ENCODE results near the gene STAG1.
"Not testable (repeated sequence)": the region's sequence is repeated elsewhere in the genome, so short reads cannot be mapped to it uniquely, and the experiment has no call there.

Gene STAG1

DNA sequence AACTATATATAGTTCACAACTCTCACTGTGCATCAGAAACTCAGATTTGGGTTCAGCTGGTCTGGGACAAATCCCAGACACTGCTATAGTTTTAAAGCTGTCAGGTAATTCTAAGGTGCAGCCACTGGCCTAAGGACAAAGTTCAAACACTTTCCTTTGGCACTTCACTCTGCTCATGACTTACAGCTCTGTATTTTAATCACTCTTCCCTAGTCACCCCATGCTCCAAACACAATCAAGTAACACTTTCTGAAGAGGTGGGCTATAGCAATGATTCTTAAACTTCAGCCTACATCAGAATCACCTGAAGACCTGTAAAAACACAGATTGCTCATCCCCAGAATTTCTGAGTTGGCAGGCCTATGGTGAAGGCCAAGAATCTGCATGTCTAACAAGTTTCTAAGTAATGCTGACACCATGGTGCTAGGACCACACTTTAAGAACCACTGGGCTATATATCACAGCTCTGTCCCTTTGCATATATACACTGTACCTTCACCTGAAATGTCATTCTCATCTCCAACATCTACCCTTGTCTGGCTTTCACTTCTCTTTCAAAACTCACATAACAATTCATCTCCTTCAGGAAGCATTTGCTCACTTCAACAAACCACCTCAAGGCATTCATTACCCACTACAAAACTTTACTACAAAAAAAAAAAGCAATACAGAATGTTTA lies 21.4 kb downstream of the STAG1 start:
- TF ChIP-seq, protein P1, sequence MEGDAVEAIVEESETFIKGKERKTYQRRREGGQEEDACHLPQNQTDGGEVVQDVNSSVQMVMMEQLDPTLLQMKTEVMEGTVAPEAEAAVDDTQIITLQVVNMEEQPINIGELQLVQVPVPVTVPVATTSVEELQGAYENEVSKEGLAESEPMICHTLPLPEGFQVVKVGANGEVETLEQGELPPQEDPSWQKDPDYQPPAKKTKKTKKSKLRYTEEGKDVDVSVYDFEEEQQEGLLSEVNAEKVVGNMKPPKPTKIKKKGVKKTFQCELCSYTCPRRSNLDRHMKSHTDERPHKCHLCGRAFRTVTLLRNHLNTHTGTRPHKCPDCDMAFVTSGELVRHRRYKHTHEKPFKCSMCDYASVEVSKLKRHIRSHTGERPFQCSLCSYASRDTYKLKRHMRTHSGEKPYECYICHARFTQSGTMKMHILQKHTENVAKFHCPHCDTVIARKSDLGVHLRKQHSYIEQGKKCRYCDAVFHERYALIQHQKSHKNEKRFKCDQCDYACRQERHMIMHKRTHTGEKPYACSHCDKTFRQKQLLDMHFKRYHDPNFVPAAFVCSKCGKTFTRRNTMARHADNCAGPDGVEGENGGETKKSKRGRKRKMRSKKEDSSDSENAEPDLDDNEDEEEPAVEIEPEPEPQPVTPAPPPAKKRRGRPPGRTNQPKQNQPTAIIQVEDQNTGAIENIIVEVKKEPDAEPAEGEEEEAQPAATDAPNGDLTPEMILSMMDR (conservative IDR thresholded peaks at IDR 0.05) = no peak
- no peak overlapping the region for H3K27ac ChIP-seq

DNA sequence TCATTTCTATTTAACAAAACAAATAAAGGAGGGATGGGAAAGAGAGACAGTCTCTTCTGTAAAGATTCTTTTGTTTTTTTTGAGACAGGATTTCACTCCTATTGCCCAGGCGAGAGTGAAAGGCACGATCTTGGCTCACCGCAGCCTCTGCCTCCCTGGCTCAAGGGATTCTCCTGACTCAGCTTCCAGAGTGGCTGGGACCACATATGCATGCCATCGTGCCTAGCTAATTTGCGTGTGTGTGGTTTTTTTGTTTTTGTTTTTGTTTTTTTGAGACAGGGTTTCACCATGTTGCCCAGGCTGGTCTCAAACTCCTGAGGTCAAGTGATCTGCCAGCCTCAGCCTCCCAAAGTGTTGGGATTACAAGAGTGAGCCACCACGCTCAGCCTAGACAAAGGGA lies 23.3 kb downstream of the STAG1 start:
- TF ChIP-seq, protein P1 (conservative IDR thresholded peaks at IDR 0.05) = no peak
- no peak overlapping the region for H3K27ac ChIP-seq

DNA sequence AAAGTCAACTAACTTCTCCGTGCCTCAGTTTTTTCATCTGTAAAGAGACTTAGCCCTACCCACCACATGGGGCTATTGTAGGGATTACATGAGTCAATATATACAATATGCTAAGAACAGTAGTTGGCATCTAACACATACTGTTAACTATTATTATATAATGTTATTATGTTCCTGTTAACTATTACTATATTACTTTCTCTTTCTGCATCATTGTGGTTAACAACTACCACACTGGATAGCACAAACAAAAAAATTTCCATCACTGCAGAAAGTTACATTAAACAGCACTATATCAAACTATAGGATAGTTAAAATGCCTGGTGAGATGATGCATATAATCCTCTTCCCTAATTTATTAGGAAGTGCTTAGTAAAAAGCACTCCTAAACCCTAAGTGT lies 23.7 kb downstream of the STAG1 start:
- H3K27ac ChIP-seq = no peak overlapping the region

DNA sequence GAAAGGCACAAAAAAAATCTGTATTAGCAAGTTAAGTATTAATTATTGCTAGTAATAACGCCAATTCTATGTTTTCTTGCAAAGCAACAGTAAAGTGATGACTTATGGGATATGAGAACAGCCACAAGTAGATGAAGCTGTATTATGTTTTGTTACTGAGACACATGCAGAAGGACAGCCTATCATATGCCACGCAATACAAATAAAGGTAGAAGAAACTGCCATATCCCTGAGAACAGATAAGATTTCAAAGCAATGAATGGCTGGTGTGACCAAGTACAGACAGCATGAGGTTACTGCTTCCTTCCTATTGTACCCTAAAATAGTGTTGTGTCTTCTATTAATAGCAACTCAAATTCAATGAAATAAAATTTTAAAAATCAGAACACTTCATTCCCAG lies 26.7 kb downstream of the STAG1 start:
- TF ChIP-seq, protein P1 (conservative IDR thresholded peaks at IDR 0.05) = no peak
- no peak overlapping the region for H3K27ac ChIP-seq

More for the DNA sequence above, 23.7 kb downstream of the STAG1 start:
- TF ChIP-seq, protein P1 (conservative IDR thresholded peaks at IDR 0.05) = no peak

DNA sequence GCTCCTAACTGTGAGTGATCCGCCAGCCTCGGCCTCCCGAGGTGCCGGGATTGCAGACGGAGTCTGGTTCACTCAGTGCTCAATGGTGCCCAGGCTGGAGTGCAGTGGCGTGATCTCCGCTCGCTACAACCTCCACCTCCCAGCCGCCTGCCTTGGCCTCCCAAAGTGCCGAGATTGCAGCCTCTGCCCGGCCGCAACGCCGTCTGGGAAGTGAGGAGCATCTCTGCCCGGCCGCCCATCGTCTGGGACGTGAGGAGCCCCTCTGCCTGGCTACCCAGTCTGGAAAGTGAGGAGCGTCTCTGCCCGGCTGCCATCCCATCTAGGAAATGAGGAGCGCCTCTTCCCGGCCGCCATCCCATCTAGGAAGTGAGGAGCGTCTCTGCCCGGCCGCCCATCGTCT lies 29.3 kb downstream of the STAG1 start:
- H3K27ac ChIP-seq = not testable (repeated sequence)

DNA sequence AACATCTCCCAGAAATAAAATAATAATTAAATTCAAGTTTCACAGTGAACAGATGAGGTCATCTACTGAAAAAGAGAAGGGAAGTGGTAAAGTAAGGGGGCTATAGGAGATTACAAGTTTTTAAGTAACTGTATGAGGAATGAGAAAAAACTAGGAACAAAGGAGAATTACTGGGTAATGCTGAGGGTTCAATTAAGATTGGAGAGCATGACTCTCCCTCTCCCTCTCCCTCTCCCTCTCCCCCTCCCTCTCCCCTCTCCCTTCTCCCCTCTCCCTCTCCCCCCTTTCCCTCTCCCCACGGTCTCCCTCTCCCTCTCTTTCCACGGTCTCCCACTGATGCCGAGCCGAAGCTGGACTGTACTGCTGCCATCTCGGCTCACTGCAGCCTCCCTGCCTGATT lies 29.8 kb downstream of the STAG1 start:
- not testable (repeated sequence) for H3K27ac ChIP-seq

DNA sequence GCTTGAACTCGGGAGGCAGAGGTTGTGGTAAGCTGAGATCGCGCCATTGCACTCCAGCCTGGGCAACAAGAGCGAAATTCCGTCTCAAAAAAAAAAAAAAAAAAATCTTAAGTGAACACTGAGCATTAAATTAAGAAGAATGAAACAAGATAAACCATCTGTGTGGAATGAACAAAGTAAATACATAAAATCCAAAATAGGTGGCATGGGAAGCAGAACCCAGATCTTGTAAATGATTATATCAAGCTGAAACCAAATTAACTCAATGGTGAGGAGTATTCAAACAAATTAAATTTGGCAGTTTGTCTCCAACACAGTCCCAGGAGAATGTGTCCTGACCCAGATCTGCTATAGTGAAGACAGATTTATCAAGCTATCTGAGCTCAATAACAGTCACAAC lies 32.1 kb downstream of the STAG1 start:
- peak overlapping the region; percentile 56 for H3K27ac ChIP-seq
- TF ChIP-seq, protein P1 (conservative IDR thresholded peaks at IDR 0.05) = no peak

DNA sequence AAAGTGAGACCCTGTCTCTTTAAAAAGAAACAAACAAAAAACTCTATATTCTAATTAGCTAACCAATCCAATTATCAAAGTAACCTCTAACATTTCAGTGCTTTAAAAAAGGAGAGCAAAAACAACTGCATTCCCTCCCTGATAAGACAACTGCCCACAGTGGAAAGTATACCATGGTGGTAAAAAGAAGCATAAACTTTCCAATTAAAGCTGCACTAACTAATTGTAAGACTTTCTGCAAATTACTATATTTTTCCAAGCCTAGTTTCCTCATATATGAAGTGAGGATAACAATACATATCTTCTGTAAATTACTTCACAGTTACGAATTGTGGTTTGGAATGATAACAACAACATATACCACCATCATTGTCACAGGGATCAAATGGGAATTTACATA lies 35.5 kb downstream of the STAG1 start:
- TF ChIP-seq, protein P1 (conservative IDR thresholded peaks at IDR 0.05) = no peak
- no peak overlapping the region for H3K27ac ChIP-seq

DNA sequence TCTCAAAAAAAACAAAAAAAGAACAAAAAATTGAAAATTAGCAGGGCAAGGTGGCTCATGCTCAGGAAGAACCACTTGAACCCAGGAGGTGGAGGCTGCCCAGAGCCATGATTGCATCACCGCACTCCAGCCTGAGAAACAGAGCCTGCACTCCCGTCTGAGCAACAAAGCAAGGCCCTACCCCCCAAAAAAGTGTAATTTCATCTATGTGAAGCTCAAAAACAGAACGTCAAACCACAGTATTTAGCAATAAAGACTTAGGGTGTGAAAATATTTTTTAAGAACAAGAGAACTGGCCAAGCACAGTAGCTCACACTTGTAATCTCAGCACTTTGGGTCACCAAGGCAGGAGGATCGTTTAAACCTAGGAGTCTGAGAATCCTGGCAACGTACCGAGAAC lies 38.2 kb downstream of the STAG1 start:
- TF ChIP-seq, protein P1 (conservative IDR thresholded peaks at IDR 0.05) = no peak
- no peak overlapping the region for H3K27ac ChIP-seq
